Measurements from ENCODE around the gene PRKAA2.

PRKAA2 gene

DNA sequence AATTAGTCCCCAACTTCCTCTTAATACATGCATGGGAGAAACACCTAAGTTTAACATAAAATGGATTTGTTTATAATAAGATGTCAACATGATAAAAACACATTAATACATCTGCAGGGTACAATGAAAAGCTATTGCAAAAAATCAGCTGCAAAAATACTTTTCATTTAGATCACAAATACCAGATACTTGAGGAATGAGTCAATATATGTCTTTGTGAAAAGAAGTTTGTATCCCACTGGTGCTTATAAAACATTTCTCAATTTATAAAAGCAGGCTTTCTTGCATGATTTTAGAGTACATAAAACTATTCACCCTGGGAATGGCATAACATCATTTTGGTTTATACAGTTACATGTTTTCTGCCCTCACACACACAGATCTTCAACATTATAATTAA is 18.6 kb upstream of the PRKAA2 start:
- TF ChIP-seq, protein P1, sequence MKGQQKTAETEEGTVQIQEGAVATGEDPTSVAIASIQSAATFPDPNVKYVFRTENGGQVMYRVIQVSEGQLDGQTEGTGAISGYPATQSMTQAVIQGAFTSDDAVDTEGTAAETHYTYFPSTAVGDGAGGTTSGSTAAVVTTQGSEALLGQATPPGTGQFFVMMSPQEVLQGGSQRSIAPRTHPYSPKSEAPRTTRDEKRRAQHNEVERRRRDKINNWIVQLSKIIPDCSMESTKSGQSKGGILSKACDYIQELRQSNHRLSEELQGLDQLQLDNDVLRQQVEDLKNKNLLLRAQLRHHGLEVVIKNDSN (IDR thresholded peaks at IDR 0.05) = no peak
- TF ChIP-seq NFIC (IDR thresholded peaks at IDR 0.05) (no peak), RAD21 (IDR thresholded peaks at IDR 0.05; ENCODE audit: low read depth) (no peak), FOXM1 (IDR thresholded peaks at IDR 0.05; ENCODE audit: borderline replicate concordance, low read depth) (no peak), EGR1 (IDR thresholded peaks at IDR 0.05) (no peak), CEBPB (IDR thresholded peaks at IDR 0.05) (no peak), ZBTB7A (IDR thresholded peaks at IDR 0.05; ENCODE audit: low read depth) (no peak), TCF12 (IDR thresholded peaks at IDR 0.05; ENCODE audit: low read depth) (no peak), YY1 (IDR thresholded peaks at IDR 0.05; ENCODE audit: low read depth) (no peak), TAF1 (IDR thresholded peaks at IDR 0.05; ENCODE audit: low read depth) (no peak), CREB1 (IDR thresholded peaks at IDR 0.05; ENCODE audit: low read depth) (no peak), TEAD4 (IDR thresholded peaks at IDR 0.05) (no peak)
- TF ChIP-seq, protein P2, sequence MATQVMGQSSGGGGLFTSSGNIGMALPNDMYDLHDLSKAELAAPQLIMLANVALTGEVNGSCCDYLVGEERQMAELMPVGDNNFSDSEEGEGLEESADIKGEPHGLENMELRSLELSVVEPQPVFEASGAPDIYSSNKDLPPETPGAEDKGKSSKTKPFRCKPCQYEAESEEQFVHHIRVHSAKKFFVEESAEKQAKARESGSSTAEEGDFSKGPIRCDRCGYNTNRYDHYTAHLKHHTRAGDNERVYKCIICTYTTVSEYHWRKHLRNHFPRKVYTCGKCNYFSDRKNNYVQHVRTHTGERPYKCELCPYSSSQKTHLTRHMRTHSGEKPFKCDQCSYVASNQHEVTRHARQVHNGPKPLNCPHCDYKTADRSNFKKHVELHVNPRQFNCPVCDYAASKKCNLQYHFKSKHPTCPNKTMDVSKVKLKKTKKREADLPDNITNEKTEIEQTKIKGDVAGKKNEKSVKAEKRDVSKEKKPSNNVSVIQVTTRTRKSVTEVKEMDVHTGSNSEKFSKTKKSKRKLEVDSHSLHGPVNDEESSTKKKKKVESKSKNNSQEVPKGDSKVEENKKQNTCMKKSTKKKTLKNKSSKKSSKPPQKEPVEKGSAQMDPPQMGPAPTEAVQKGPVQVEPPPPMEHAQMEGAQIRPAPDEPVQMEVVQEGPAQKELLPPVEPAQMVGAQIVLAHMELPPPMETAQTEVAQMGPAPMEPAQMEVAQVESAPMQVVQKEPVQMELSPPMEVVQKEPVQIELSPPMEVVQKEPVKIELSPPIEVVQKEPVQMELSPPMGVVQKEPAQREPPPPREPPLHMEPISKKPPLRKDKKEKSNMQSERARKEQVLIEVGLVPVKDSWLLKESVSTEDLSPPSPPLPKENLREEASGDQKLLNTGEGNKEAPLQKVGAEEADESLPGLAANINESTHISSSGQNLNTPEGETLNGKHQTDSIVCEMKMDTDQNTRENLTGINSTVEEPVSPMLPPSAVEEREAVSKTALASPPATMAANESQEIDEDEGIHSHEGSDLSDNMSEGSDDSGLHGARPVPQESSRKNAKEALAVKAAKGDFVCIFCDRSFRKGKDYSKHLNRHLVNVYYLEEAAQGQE (IDR thresholded peaks at IDR 0.05; ENCODE audit: low read depth) = no peak

DNA sequence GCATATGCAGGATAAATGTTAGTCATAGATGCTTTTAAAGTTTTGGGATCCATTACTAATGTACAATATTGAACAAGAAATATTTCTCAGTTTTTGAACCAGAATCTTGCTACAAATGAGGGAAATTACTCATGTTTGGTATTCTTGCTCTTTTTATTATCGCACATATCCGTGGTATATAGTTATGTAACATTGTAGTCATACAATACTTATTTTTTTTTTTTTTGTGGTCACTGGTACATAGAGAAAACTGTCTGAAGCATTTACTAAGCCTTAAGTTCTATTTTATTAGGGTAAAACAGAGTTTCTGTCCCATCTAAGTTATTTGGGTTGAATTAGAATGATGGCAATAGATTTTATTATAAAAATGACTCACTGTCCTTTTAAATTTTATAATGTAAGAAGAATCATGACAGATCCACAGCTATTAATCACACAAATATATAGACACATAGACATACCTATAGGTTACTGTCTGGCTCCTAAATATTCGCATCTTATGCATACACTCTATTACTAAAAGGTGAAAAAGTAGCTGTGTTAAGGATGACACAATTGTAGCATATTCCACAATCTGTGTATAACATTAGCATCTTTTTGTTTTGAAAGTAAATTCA is 18.0 kb upstream of the PRKAA2 start:
- no peak for TF ChIP-seq CREB1 (IDR thresholded peaks at IDR 0.05; ENCODE audit: low read depth)

DNA sequence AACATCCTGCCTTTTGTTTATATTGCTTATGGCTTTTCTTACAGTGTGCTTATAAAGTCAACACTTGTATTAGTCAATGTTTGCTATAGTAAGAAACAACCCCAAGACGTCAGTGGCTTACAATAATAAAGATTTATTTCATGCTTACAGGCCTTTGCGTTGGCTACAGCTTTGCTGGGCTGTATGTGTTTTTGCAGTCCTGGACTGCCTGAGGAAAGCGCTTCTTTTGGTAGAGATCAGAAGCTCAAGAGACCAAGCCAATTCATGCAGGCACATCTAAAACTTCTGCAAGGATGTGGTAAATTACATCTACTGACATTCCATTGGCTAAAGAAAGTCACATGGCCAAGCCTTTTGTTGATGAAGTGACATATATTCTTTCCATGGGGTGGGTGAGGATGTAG is 17.5 kb upstream of the PRKAA2 start:
- TF ChIP-seq FOXM1 (IDR thresholded peaks at IDR 0.05; ENCODE audit: borderline replicate concordance, low read depth) = no peak
- TF ChIP-seq, protein P1 (IDR thresholded peaks at IDR 0.05) = peak; percentile 71

- TF ChIP-seq CEBPB (IDR thresholded peaks at IDR 0.05) (no peak), EGR1 (IDR thresholded peaks at IDR 0.05) (no peak), ZBTB7A (IDR thresholded peaks at IDR 0.05; ENCODE audit: low read depth) (no peak), RAD21 (IDR thresholded peaks at IDR 0.05; ENCODE audit: low read depth) (no peak)
- TF ChIP-seq, protein P3, sequence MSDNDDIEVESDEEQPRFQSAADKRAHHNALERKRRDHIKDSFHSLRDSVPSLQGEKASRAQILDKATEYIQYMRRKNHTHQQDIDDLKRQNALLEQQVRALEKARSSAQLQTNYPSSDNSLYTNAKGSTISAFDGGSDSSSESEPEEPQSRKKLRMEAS (IDR thresholded peaks at IDR 0.05) = no peak
Observed at GRCh38 chr1:56630786-56631185, 14.3 kb upstream of the PRKAA2 start.

GRCh38 chr1:56631901-56632300 is 13.2 kb upstream of the PRKAA2 start:
- TF ChIP-seq FOXM1 (IDR thresholded peaks at IDR 0.05; ENCODE audit: borderline replicate concordance, low read depth) = no peak
- no peak for TF ChIP-seq EGR1 (IDR thresholded peaks at IDR 0.05)
- TF ChIP-seq ZBTB7A (IDR thresholded peaks at IDR 0.05; ENCODE audit: low read depth) = no peak
- TF ChIP-seq, protein P3 (IDR thresholded peaks at IDR 0.05) = no peak
- TF ChIP-seq TEAD4 (IDR thresholded peaks at IDR 0.05) = no peak
- no peak for TF ChIP-seq YY1 (IDR thresholded peaks at IDR 0.05; ENCODE audit: low read depth)
- no peak for TF ChIP-seq TAF1 (IDR thresholded peaks at IDR 0.05; ENCODE audit: low read depth)
- no peak for TF ChIP-seq CREB1 (IDR thresholded peaks at IDR 0.05; ENCODE audit: low read depth)

DNA sequence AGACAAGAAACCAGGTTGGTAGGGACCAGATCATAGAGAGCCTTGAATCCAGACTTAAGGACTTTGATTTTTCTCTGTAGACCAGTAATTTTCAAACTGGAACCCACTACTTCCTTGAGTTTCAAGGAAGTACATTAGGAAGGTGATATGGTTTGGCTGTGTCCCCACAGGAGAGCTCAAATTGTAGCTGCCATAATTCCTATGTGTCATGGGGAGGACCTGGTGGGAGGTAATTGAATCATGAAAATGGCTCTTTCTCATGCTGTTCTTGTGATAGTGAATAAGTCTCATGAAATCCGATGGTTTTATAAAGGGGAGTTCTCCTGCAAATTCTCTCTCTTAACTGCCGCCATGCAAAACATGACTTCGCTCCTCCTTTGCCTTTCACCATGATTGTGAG is 10.1 kb upstream of the PRKAA2 start:
- TF ChIP-seq NFIC (IDR thresholded peaks at IDR 0.05) (no peak), ZBTB7A (IDR thresholded peaks at IDR 0.05; ENCODE audit: low read depth) (no peak), RAD21 (IDR thresholded peaks at IDR 0.05; ENCODE audit: low read depth) (no peak), CEBPB (IDR thresholded peaks at IDR 0.05) (no peak)
- TF ChIP-seq, protein P3 (IDR thresholded peaks at IDR 0.05) = no peak

DNA sequence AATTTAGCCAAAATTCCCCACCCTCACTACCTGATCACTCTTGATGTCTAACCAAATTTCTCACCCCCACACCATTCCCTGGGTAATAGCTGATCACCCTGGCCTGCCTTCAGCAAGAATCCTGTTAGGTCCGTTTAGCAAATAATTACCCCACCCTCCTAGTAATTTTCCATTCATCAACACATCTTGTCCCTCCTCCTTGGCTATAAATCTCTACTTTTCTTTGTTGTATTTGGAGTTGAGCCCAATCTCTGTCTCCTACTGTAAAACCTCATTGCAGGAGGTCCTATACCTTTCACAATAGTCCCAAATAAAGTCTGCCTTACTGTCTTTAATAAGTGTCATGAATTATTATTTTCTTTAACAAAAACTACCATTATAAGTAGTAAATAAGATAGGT is 6.9 kb upstream of the PRKAA2 start:
- TF ChIP-seq EP300 (IDR thresholded peaks at IDR 0.05; ENCODE audit: borderline replicate concordance) (peak; percentile 53; the same call in 1 of the 2 replicates), YY1 (IDR thresholded peaks at IDR 0.05; ENCODE audit: low read depth) (no peak), EGR1 (IDR thresholded peaks at IDR 0.05) (no peak), CEBPB (IDR thresholded peaks at IDR 0.05) (peak; percentile 78), CREB1 (IDR thresholded peaks at IDR 0.05; ENCODE audit: low read depth) (no peak), TCF12 (IDR thresholded peaks at IDR 0.05; ENCODE audit: low read depth) (peak; percentile 56), TEAD4 (IDR thresholded peaks at IDR 0.05) (peak; percentile 46; the same call in 1 of the 2 replicates), FOXM1 (IDR thresholded peaks at IDR 0.05; ENCODE audit: borderline replicate concordance, low read depth) (peak; percentile 57; the same call in 1 of the 2 replicates), NFIC (IDR thresholded peaks at IDR 0.05) (peak; percentile 87)

- no peak for TF ChIP-seq TEAD4 (IDR thresholded peaks at IDR 0.05)
- TF ChIP-seq TCF12 (IDR thresholded peaks at IDR 0.05; ENCODE audit: low read depth) = no peak
- no peak for TF ChIP-seq CEBPB (IDR thresholded peaks at IDR 0.05)
- TF ChIP-seq, protein P3 (IDR thresholded peaks at IDR 0.05) = no peak
- no peak for TF ChIP-seq ZBTB7A (IDR thresholded peaks at IDR 0.05; ENCODE audit: low read depth)
- TF ChIP-seq RAD21 (IDR thresholded peaks at IDR 0.05; ENCODE audit: low read depth) = no peak
- TF ChIP-seq, protein P1 (IDR thresholded peaks at IDR 0.05) = no peak
- no peak for TF ChIP-seq FOXM1 (IDR thresholded peaks at IDR 0.05; ENCODE audit: borderline replicate concordance, low read depth)
- no peak for TF ChIP-seq NFIC (IDR thresholded peaks at IDR 0.05)
- TF ChIP-seq EP300 (IDR thresholded peaks at IDR 0.05; ENCODE audit: borderline replicate concordance) = no peak
- no peak for TF ChIP-seq EGR1 (IDR thresholded peaks at IDR 0.05)
- TF ChIP-seq, protein P2 (IDR thresholded peaks at IDR 0.05; ENCODE audit: low read depth) = no peak
- TF ChIP-seq YY1 (IDR thresholded peaks at IDR 0.05; ENCODE audit: low read depth) = no peak
- TF ChIP-seq TAF1 (IDR thresholded peaks at IDR 0.05; ENCODE audit: low read depth) = no peak
- no peak for TF ChIP-seq CREB1 (IDR thresholded peaks at IDR 0.05; ENCODE audit: low read depth)
Observed at GRCh38 chr1:56639211-56639610, 5.9 kb upstream of the PRKAA2 start.

Measured in Ishikawa (cell line).